ENCODE measurements around the gene ZBTB7C. TPM values are rescaled to one million over a fixed set of nuclear protein-coding genes. Genes with fewer than 3 reads are reported as not detected.

The ZBTB7C gene
- total RNA-seq, 1 donor from 2014 or later, result 0.17 TPM

- TF ChIP-seq CTCF (conservative IDR thresholded peaks at IDR 0.05; ENCODE audit: low read depth, low read length), result no peak
- DNase-seq (ENCODE audit: low read depth), result no peak
Observed at GRCh38 chr18:48111587-48111986, 297.6 kb downstream of the ZBTB7C start.

GRCh38 chr18:48110797-48111196 lies 298.4 kb downstream of the ZBTB7C start:
- no peak overlapping the region for H3K4me3 ChIP-seq (ENCODE audit: low read depth, low read length)
- no peak for DNase-seq (ENCODE audit: low read depth)
- no peak for TF ChIP-seq CTCF (conservative IDR thresholded peaks at IDR 0.05; ENCODE audit: low read depth, low read length)

More at GRCh38 chr18:48111587-48111986, 297.6 kb downstream of the ZBTB7C start:
- H3K4me3 ChIP-seq (ENCODE audit: low read depth, low read length), result no peak overlapping the region

- H3K4me3 ChIP-seq (ENCODE audit: low read depth, low read length), result no peak overlapping the region
- TF ChIP-seq CTCF (conservative IDR thresholded peaks at IDR 0.05; ENCODE audit: low read depth, low read length), result no peak
- no peak for DNase-seq (ENCODE audit: low read depth)
Observed at GRCh38 chr18:48109961-48110493, 299.2 kb downstream of the ZBTB7C start.

DNA sequence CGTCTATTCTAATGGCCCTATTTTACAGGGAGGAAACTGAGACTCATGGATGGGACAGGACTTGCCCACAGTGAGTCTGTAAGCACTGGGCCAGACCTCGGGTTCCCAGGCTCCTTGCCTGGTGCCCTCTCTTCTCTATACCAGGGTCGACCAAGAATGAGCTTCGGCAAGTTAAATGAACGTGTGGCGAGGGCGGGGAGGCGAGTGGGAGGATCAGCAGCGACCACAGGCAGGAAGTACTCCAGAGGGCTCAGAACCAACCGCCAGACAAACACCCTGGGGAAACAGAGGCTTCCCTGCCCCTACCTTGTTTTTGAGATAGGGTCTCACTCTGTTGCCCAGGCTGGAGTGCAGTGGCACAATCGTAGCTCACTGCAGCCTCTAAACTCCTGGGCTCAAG lies 301.0 kb downstream of the ZBTB7C start:
- TF ChIP-seq CTCF (conservative IDR thresholded peaks at IDR 0.05; ENCODE audit: low read depth, low read length), result no peak
- DNase-seq (ENCODE audit: low read depth), result no peak
- H3K4me3 ChIP-seq (ENCODE audit: low read depth, low read length), result no peak overlapping the region

DNA sequence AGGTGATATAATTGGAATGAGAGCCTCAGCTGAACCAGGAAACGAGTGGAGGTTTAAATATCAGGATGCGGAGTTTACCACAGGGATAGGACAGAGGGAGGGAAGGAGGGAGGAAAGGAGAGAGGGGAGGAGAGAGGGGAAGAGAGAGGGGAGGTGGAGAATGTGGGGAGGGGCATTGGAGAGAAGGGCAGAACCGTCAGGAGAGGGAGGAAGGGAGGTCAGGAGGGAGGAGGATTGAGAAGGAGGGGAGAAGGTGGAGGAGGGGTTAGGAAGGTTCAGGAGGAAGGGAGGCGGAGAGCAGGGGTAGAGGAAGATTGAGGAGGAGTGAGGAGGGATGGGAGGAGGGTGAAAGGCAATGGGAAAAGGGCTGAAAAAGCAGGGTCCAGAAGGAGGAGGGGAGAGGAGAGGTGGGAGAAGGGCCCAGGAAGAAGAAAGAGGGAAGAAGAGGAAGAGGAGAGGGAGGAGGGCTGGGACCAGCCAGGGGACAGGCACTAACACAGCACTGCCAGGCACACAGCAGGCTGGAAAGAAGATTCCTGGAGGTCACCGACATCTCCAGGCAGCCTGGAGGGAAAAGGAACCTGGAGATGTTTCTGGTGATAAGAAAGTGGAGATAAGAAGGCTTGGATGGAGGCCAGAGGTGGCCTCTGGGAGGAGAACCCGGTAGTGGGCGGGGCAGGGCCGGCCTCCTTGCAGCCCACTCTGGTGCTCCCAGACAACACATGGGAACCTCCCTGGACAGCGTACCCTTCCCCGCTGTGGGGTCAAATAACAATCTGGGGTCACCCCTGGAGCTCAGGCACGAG lies 302.0 kb downstream of the ZBTB7C start:
- TF ChIP-seq CTCF (conservative IDR thresholded peaks at IDR 0.05; ENCODE audit: low read depth, low read length), result no peak
- DNase-seq (ENCODE audit: low read depth), result no peak
- no peak overlapping the region for H3K4me3 ChIP-seq (ENCODE audit: low read depth, low read length)

DNA sequence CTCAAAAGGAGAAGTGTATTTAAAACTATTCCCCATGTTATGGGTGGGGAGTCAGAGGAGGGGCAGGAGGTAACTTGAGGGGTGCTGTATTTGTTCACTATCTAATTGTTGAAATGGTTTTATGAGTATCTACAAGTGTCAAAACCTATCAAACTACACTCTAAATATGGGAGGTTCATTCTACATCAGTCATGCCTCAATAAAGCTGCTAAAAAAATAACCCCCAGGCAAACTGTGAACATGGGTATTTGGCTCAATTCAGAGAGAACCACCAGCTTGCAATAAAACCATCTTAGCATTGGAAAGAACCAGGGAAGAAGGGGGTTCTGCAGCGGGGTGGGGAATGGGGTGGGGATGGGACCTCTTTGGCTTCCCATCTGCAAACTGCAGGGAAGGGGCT lies 302.7 kb downstream of the ZBTB7C start:
- DNase-seq (ENCODE audit: low read depth), result no peak
- TF ChIP-seq CTCF (conservative IDR thresholded peaks at IDR 0.05; ENCODE audit: low read depth, low read length), result no peak
- H3K4me3 ChIP-seq (ENCODE audit: low read depth, low read length), result no peak overlapping the region

DNA sequence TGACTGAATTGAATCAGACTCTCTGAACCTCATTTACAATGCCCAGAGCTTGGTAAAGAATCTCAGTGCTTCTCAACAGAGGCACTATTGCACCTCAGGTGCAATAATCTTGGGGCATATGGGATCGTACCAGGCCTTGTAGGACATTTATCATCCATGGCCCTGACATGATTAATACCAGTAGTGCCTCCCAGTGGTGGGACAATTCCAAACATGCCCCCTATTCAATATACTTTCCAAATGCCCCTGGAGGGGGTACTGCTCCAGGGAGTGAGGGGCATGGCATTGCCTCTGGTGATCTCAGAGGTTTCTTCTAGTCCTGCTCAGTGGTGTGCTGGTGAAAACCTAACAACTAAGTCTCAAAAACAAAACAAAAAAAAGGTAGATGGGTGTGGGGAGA lies 303.9 kb downstream of the ZBTB7C start:
- peak; percentile 39 for TF ChIP-seq CTCF (conservative IDR thresholded peaks at IDR 0.05; ENCODE audit: low read depth, low read length)
- H3K4me3 ChIP-seq (ENCODE audit: low read depth, low read length), result no peak overlapping the region
- no peak for DNase-seq (ENCODE audit: low read depth)

All from epithelial cell of proximal tubule (primary cell).